ENCODE data around the gene DENND1A. TPM values are rescaled to one million over a fixed set of nuclear protein-coding genes. Genes with fewer than 3 reads are reported as not detected.

The DENND1A gene
- polyA plus RNA-seq, 2 donors, result 4.6 to 4.8 TPM

- Histone ChIP-seq H3K36me3 (ENCODE audit: control insufficient read depth in 2 of 2, insufficient read depth in 2 of 2, low read length in 1 of 2) (no peaks in the 10 kb centered on the region), H3K27ac (ENCODE audit: low read depth in 2 of 2, low read length in 1 of 2) (no peak overlapping the region), H3K4me1 (ENCODE audit: control insufficient read depth in 2 of 2, insufficient read depth in 2 of 2, low read length in 1 of 2) (no peaks in the 10 kb centered on the region), H3K27me3 (ENCODE audit: control insufficient read depth in 1 of 2, insufficient read depth in 2 of 2, low read length in 2 of 2) (no peaks in the 10 kb centered on the region), H3K4me3 (ENCODE audit: low read depth in 1 of 2, low read length in 2 of 2) (no peak overlapping the region), H3K9me3 (ENCODE audit: control insufficient read depth in 2 of 2, insufficient read depth in 1 of 2, low read depth in 1 of 2, low read length in 1 of 2) (no peaks in the 10 kb centered on the region)
- 93 to 96% methylated on average over 6 of the region's 6 CpGs for WGBS, 2 donors
Measured at GRCh38 chr9:123523001-123523400, 406.9 kb downstream of the DENND1A start.

DNA sequence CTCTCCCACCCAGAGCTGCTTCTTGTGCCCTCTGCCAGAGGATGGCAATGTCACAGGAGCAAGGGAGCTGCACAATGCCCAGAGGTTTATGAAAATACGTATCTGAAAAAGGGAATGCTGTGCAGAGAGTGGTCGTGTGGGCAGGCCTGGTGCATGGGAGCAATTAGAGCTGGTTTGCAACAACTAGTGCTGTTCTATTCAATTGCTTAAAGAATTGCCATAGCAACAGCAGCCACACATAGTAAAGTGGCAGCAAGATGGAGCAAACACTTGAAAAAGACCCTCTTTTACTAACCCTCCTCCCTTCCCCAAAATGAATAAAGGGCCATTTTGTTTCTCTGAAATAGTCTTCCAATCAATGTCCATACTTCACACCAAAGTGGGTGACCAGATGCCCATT is 407.7 kb downstream of the DENND1A start:
- H3K27me3 ChIP-seq (ENCODE audit: control insufficient read depth in 1 of 2, insufficient read depth in 2 of 2, low read length in 2 of 2), result no peaks in the 10 kb centered on the region
- H3K27ac ChIP-seq (ENCODE audit: low read depth in 2 of 2, low read length in 1 of 2), result no peak overlapping the region
- no peaks in the 10 kb centered on the region for H3K4me1 ChIP-seq (ENCODE audit: control insufficient read depth in 2 of 2, insufficient read depth in 2 of 2, low read length in 1 of 2)
- H3K9me3 ChIP-seq (ENCODE audit: control insufficient read depth in 2 of 2, insufficient read depth in 1 of 2, low read depth in 1 of 2, low read length in 1 of 2), result no peaks in the 10 kb centered on the region
- no peak overlapping the region for H3K4me3 ChIP-seq (ENCODE audit: low read depth in 1 of 2, low read length in 2 of 2)
- H3K36me3 ChIP-seq (ENCODE audit: control insufficient read depth in 2 of 2, insufficient read depth in 2 of 2, low read length in 1 of 2), result no peaks in the 10 kb centered on the region
- WGBS, 2 donors, result 85 to 95% methylated on average over 2 of the region's 2 CpGs

DNA sequence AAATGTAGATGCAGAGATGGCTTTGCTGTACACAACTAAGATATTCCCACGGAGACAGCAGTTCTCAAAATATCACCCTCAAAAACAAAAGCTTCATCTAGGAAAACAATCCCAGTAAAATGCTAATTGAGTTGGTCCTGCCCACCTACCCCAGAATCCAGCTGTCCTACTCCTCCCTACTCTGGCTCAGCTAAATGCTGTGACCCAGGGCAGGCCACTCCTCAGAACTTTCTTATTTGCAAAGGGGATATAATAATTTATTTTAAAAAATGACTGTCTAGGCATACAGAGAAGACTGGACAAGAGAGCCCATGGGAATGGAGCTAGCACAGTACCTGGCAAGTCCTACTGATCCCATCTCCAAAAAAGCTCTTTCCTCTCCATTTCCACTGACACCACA is 411.6 kb downstream of the DENND1A start:
- Histone ChIP-seq H3K9me3 (ENCODE audit: control insufficient read depth in 2 of 2, insufficient read depth in 1 of 2, low read depth in 1 of 2, low read length in 1 of 2) (no peaks in the 10 kb centered on the region), H3K27me3 (ENCODE audit: control insufficient read depth in 1 of 2, insufficient read depth in 2 of 2, low read length in 2 of 2) (no peaks in the 10 kb centered on the region), H3K4me1 (ENCODE audit: control insufficient read depth in 2 of 2, insufficient read depth in 2 of 2, low read length in 1 of 2) (peaks cover 0 to 3% of the 10 kb centered on the region in 2 donors), H3K4me3 (ENCODE audit: low read depth in 1 of 2, low read length in 2 of 2) (no peak overlapping the region), H3K27ac (ENCODE audit: low read depth in 2 of 2, low read length in 1 of 2) (no peak overlapping the region), H3K36me3 (ENCODE audit: control insufficient read depth in 2 of 2, insufficient read depth in 2 of 2, low read length in 1 of 2) (no peaks in the 10 kb centered on the region)
- WGBS, 2 donors, result 54 to 61% methylated on average over 1 of the region's 1 CpG

- 96 to 97% methylated on average over 4 of the region's 4 CpGs for WGBS, 2 donors
- Histone ChIP-seq H3K27me3 (ENCODE audit: control insufficient read depth in 1 of 2, insufficient read depth in 2 of 2, low read length in 2 of 2) (no peaks in the 10 kb centered on the region), H3K9me3 (ENCODE audit: control insufficient read depth in 2 of 2, insufficient read depth in 1 of 2, low read depth in 1 of 2, low read length in 1 of 2) (no peaks in the 10 kb centered on the region), H3K27ac (ENCODE audit: low read depth in 2 of 2, low read length in 1 of 2) (no peak overlapping the region), H3K4me3 (ENCODE audit: low read depth in 1 of 2, low read length in 2 of 2) (no peak overlapping the region), H3K4me1 (ENCODE audit: control insufficient read depth in 2 of 2, insufficient read depth in 2 of 2, low read length in 1 of 2) (peaks cover 0 to 3% of the 10 kb centered on the region in 2 donors), H3K36me3 (ENCODE audit: control insufficient read depth in 2 of 2, insufficient read depth in 2 of 2, low read length in 1 of 2) (no peaks in the 10 kb centered on the region)
Measured at GRCh38 chr9:123517512-123517911, 412.4 kb downstream of the DENND1A start.

DNA sequence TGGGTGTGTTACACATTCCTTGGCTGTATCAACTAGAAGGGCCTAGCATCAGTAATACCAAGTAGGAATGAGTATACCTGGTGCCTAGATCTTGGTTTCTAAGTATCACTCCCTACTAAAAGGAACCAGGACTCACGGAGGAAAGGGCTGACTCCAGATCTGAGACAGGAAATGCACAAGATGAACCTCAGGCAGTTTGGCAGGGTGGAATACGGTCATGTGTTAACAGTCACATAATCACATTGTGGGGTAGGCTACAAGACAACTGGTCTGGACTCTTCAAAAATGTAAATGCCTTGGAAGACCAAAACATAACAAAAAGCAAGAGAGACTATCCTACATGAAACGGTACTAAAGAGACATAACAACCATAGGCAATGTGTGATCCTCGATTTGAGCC is 415.2 kb downstream of the DENND1A start:
- WGBS, 2 donors, result 95% methylated on average over 4 of the region's 4 CpGs

DNA sequence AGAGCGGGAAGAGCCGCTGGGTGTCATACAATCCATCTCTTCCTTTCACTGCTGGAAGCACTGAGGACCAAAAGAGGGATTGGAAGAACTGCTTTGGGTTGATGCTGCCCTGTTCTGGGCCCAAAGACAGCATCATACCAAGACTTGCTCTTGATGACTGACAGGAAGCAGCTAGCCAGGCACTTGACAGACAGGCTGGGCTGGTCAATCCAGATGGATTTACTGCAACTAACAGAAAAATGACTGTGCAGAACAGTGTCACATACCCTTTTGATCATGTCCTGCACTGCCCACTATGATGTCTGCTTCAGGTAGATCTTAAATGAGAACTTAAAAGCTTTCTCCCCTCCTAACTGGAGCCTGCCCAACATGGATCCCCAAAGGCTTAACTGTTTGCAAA is 416.4 kb downstream of the DENND1A start:
- WGBS, 2 donors, result 98 to 100% methylated on average over 2 of the region's 2 CpGs
- Histone ChIP-seq H3K27ac (ENCODE audit: low read depth in 2 of 2, low read length in 1 of 2) (no peak overlapping the region), H3K4me3 (ENCODE audit: low read depth in 1 of 2, low read length in 2 of 2) (no peak overlapping the region), H3K9me3 (ENCODE audit: control insufficient read depth in 2 of 2, insufficient read depth in 1 of 2, low read depth in 1 of 2, low read length in 1 of 2) (no peaks in the 10 kb centered on the region), H3K4me1 (ENCODE audit: control insufficient read depth in 2 of 2, insufficient read depth in 2 of 2, low read length in 1 of 2) (peaks cover 0 to 3% of the 10 kb centered on the region in 2 donors), H3K36me3 (ENCODE audit: control insufficient read depth in 2 of 2, insufficient read depth in 2 of 2, low read length in 1 of 2) (no peaks in the 10 kb centered on the region), H3K27me3 (ENCODE audit: control insufficient read depth in 1 of 2, insufficient read depth in 2 of 2, low read length in 2 of 2) (no peaks in the 10 kb centered on the region)

More for the DNA sequence above, 415.2 kb downstream of the DENND1A start:
- Histone ChIP-seq H3K27me3 (ENCODE audit: control insufficient read depth in 1 of 2, insufficient read depth in 2 of 2, low read length in 2 of 2) (no peaks in the 10 kb centered on the region), H3K4me3 (ENCODE audit: low read depth in 1 of 2, low read length in 2 of 2) (no peak overlapping the region), H3K9me3 (ENCODE audit: control insufficient read depth in 2 of 2, insufficient read depth in 1 of 2, low read depth in 1 of 2, low read length in 1 of 2) (no peaks in the 10 kb centered on the region), H3K36me3 (ENCODE audit: control insufficient read depth in 2 of 2, insufficient read depth in 2 of 2, low read length in 1 of 2) (no peaks in the 10 kb centered on the region), H3K27ac (ENCODE audit: low read depth in 2 of 2, low read length in 1 of 2) (no peak overlapping the region), H3K4me1 (ENCODE audit: control insufficient read depth in 2 of 2, insufficient read depth in 2 of 2, low read length in 1 of 2) (peaks cover 0 to 3% of the 10 kb centered on the region in 2 donors)

DNA sequence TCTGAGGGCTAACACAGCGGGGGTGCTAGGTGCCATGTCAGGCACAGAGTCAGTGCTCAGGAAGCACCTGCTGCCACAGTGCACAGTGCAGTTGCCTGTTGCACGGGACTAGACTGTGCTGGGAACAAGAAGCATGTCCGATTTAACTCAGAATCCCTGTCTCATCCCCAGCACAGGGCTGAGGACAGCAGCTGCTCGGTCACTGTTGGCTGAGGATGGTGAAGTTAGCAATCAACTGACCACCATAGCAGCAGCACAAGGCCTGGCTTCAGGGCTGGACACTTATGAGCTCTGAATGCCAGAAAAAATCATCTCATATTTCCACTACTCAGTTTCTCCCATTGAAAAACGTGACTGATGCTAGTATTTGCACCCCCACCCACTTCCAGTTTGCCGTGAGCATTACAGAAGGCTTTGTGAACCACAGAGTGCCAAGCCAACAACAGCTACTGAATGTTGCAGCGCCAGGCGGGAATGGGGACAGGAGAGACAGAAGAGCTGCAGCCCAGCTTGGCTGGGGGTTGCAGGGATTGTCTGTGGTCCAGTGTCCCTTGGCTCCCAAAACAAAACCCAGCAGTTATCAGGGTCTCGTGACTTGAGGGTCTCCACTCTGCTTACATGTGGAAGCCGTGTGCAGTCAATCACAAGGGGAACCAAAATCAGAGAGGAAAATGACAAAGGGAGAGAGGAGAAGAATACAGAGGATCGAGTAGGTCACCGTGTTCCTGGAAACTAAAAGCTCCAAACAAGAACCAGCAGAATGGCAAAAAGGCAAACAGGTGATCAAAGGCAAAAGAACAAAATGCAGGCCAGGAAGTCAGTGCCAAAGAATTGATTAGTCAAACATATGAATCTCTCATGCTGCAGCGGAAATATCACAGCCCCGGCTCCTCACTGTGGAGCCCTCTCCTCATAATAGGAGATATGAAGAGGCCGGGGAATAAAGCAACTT is 418.3 kb downstream of the DENND1A start:
- H3K36me3 ChIP-seq (ENCODE audit: control insufficient read depth in 2 of 2, insufficient read depth in 2 of 2, low read length in 1 of 2), result no peaks in the 10 kb centered on the region
- 82 to 90% methylated on average over 15 of the region's 15 CpGs for WGBS, 2 donors

GRCh38 chr9:123509646-123510045 is 420.3 kb downstream of the DENND1A start:
- WGBS, 2 donors, result 82 to 90% methylated on average over 2 of the region's 2 CpGs
- H3K4me1 ChIP-seq (ENCODE audit: control insufficient read depth in 2 of 2, insufficient read depth in 2 of 2, low read length in 1 of 2), result peaks cover 0 to 3% of the 10 kb centered on the region in 2 donors
- no peaks in the 10 kb centered on the region for H3K9me3 ChIP-seq (ENCODE audit: control insufficient read depth in 2 of 2, insufficient read depth in 1 of 2, low read depth in 1 of 2, low read length in 1 of 2)
- H3K36me3 ChIP-seq (ENCODE audit: control insufficient read depth in 2 of 2, insufficient read depth in 2 of 2, low read length in 1 of 2), result no peaks in the 10 kb centered on the region
- H3K27ac ChIP-seq (ENCODE audit: low read depth in 2 of 2, low read length in 1 of 2), result no peak overlapping the region
- no peaks in the 10 kb centered on the region for H3K27me3 ChIP-seq (ENCODE audit: control insufficient read depth in 1 of 2, insufficient read depth in 2 of 2, low read length in 2 of 2)
- no peak overlapping the region for H3K4me3 ChIP-seq (ENCODE audit: low read depth in 1 of 2, low read length in 2 of 2)

More for the DNA sequence above, 418.3 kb downstream of the DENND1A start:
- Histone ChIP-seq H3K4me3 (ENCODE audit: low read depth in 1 of 2, low read length in 2 of 2) (no peak overlapping the region), H3K9me3 (ENCODE audit: control insufficient read depth in 2 of 2, insufficient read depth in 1 of 2, low read depth in 1 of 2, low read length in 1 of 2) (no peaks in the 10 kb centered on the region), H3K4me1 (ENCODE audit: control insufficient read depth in 2 of 2, insufficient read depth in 2 of 2, low read length in 1 of 2) (peaks cover 0 to 3% of the 10 kb centered on the region in 2 donors), H3K27me3 (ENCODE audit: control insufficient read depth in 1 of 2, insufficient read depth in 2 of 2, low read length in 2 of 2) (no peaks in the 10 kb centered on the region), H3K27ac (ENCODE audit: low read depth in 2 of 2, low read length in 1 of 2) (no peak overlapping the region)

DNA sequence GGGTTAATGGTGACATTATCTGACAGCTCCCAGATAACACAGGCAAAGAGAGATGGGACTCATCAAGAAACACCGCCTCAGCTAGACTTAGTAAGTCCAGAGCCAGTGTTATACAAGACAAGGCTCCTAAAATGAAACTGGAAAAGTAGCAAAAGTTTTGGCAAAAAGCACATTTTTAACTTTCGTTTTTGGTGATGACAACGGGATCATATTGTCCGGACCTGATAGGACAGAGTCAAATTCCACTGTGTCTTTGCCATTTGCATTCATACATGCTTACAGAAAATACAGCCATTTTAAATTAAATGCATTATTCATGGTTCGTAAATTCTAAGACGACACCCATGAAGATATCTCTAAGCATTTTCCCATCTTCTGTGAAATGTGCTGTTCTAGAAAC is 421.9 kb downstream of the DENND1A start:
- Histone ChIP-seq H3K27me3 (ENCODE audit: control insufficient read depth in 1 of 2, insufficient read depth in 2 of 2, low read length in 2 of 2) (no peaks in the 10 kb centered on the region), H3K4me3 (ENCODE audit: low read depth in 1 of 2, low read length in 2 of 2) (no peak overlapping the region), H3K27ac (ENCODE audit: low read depth in 2 of 2, low read length in 1 of 2) (no peak overlapping the region), H3K36me3 (ENCODE audit: control insufficient read depth in 2 of 2, insufficient read depth in 2 of 2, low read length in 1 of 2) (no peaks in the 10 kb centered on the region), H3K9me3 (ENCODE audit: control insufficient read depth in 2 of 2, insufficient read depth in 1 of 2, low read depth in 1 of 2, low read length in 1 of 2) (no peaks in the 10 kb centered on the region), H3K4me1 (ENCODE audit: control insufficient read depth in 2 of 2, insufficient read depth in 2 of 2, low read length in 1 of 2) (no peaks in the 10 kb centered on the region)
- 76 to 77% methylated on average over 6 of the region's 6 CpGs for WGBS, 2 donors

DNA sequence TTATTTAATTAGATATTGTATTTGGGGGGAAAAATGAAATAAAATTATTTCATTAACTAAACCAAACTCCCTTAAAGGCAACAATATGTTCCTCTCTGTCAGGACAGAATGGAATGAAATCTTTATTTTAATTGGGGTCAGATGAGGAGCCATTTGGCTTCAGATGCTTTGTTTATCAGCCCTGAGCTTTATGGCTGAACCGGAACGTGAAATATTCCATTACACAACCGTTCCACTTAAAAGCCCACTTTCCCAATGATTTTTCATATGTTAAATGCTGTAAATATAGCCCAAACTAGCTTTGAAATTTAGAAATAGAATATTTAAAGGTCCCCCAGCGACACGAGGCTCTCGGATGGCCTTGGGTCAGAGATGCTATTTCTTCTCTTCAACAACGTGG is 424.4 kb downstream of the DENND1A start:
- no peak overlapping the region for H3K27ac ChIP-seq (ENCODE audit: low read depth in 2 of 2, low read length in 1 of 2)
- no peaks in the 10 kb centered on the region for H3K27me3 ChIP-seq (ENCODE audit: control insufficient read depth in 1 of 2, insufficient read depth in 2 of 2, low read length in 2 of 2)
- 77 to 79% methylated on average over 7 of the region's 7 CpGs for WGBS, 2 donors
- no peak overlapping the region for H3K4me3 ChIP-seq (ENCODE audit: low read depth in 1 of 2, low read length in 2 of 2)
- H3K36me3 ChIP-seq (ENCODE audit: control insufficient read depth in 2 of 2, insufficient read depth in 2 of 2, low read length in 1 of 2), result no peaks in the 10 kb centered on the region
- no peaks in the 10 kb centered on the region for H3K4me1 ChIP-seq (ENCODE audit: control insufficient read depth in 2 of 2, insufficient read depth in 2 of 2, low read length in 1 of 2)
- H3K9me3 ChIP-seq (ENCODE audit: control insufficient read depth in 2 of 2, insufficient read depth in 1 of 2, low read depth in 1 of 2, low read length in 1 of 2), result no peaks in the 10 kb centered on the region

Data from esophagus (tissue), 2 donors.